GM12865 (cell line): ENCODE measurements around the gene BLM.
A peak's percentile ranks its signal among the peaks of the same experiment; 100 is the strongest.
"Not testable (repeated sequence)": the region's sequence is repeated elsewhere in the genome, so short reads cannot be mapped to it uniquely, and the experiment has no call there.

Source experiments
- DNase-seq: peaks from one replicate; pipeline ENCODE4 v3.0.0; 2010; ENCODE audit warnings: low read depth
- H3K4me3 ChIP-seq: 2 replicates; pipeline ENCODE4 v1.5.1; 2011; ENCODE audit warnings: mild to moderate bottlenecking, low read depth, low read length, control low read depth
- CTCF ChIP-seq: IDR thresholded peaks from 2 replicates; pipeline ENCODE4 v1.5.1; 2011; ENCODE audit warnings: low read length, control low read depth, low read depth, inconsistent platforms; ENCODE audit not compliant: insufficient read depth; ENCODE audit errors: missing control alignments

BLM gene

DNA sequence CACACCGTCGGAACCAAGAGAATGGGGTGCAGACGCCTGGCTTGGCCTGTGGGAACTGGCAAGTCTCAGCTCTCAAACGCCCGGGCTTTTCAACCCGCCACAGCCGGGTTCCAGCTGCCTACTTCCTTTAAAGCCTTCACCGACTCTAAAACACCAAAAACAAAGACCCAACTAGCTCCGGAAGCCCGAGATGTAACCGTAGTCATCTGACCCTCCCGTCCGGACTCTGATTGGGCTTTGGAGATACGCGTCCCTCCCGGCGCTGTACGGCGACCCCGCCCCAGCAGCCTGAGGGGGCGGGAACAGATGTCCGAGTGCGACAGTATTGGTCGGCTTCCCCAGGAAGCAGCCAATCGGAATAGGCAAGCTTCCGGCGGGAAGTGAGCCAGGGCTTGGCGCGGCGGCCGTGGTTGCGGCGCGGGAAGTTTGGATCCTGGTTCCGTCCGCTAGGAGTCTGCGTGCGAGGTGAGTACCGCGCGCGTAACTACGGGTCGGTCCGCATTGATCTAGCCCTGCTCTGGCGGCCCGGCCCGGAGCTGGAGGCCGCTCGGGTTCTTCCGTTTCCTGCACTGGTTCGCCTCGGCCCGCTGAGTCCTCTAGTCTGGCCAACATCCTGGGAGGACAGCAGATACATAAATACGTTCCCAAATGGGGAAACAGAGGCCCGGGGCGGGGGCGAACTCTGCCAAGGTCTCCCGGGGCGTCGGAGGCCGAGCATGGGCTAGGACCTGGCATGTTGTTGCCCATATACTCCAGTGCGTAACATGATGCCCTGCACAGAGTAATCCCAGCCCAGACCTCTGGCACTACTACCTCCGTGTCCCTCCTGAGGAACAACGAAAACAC, at the start of gene BLM:
TSS of gene BLM (plus strand) at position 371 of the 846 bp plus-strand sequence. CDS start 30,047 bp downstream, outside the sequence.
- H3K4me3 ChIP-seq: peak within 1 kb of the TSS; percentile 92
- peak; percentile 99 for DNase-seq
- TF ChIP-seq CTCF: no peak

GRCh38 chr15:90667755-90668345, 49.3 kb upstream of the BLM start:
- peak; percentile 75 for DNase-seq
- H3K4me3 ChIP-seq: peak overlapping the region; percentile 15; the same call in 1 of the 2 replicates

DNA sequence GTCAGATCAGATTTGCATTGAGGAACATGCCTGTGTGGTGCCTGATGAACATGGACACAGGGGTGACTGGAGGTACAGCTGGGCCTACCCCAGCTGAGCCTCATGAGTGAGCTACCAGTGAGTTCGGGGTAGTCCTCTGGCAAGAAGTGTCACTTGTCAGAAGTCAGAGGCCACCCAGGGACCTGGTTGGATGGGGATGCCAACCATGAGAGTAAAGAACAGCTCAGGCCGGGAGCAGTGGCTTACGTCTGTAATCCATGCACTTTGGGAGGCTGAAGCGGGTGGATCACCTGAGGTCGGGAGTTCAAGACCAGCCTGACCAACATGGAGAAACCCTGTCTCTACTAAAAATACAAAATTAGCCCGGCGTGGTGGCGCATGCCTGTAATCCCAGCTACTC, 46.5 kb upstream of the BLM start:
- not testable (repeated sequence) for DNase-seq, H3K4me3 ChIP-seq

DNA sequence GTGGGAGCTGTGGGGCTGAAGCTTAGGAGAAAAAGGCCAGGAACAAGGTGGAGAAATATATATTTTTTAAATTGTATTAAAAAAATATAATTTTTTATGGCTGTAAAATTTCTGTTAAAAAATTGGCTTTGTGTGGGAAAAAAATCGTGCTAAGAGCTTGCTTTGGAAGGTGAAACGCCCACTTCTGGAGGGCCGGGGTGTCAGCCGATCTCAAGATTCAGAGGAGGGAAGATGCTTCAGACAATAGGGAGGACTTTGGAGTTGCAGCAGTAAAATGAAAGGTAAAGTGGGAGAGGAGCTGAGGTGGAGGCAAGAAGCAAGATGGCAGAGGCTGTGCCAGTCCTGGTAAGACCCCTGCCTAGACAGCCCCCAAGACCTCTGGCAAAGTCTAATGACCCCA, 45.9 kb upstream of the BLM start:
- H3K4me3 ChIP-seq: no peak overlapping the region
- TF ChIP-seq CTCF: no peak
- no peak for DNase-seq

DNA sequence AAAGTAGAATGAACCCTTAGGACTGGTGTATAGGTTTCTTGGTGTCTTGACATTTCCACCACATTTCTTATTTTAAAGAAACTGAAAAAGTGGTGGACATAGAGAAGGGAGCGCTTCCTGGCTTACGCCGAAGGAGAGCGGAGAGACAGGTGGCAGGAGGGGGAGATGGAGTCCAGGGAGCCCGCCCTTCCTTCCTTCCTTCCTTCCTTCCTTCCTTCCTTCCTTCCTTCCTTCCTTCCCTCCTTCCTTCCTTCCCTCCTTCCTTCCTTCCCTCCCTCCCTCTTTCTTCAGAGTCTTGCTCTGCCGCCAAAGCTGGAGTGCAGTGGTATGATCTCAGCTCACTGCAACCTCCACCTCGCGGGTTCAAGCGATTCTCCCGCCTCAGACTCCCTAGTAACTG, 43.8 kb upstream of the BLM start:
- not testable (repeated sequence) for DNase-seq, H3K4me3 ChIP-seq

GRCh38 chr15:90674476-90674875, 42.7 kb upstream of the BLM start:
- no peak for TF ChIP-seq CTCF
- DNase-seq: no peak
- H3K4me3 ChIP-seq: no peak overlapping the region

- no peak for DNase-seq
- no peak overlapping the region for H3K4me3 ChIP-seq
- no peak for TF ChIP-seq CTCF
These were observed 41.7 kb upstream of the BLM start for GRCh38 chr15:90675464-90675863.

GRCh38 chr15:90677807-90678790, 39.0 kb upstream of the BLM start:
- DNase-seq: no peak
- TF ChIP-seq CTCF: no peak

More at GRCh38 chr15:90677807-90678790, 39.0 kb upstream of the BLM start:
- H3K4me3 ChIP-seq: no peak overlapping the region
